Measurements from ENCODE around the gene MRPL54.
"Not testable (repeated sequence)": the region's sequence is repeated elsewhere in the genome, so short reads cannot be mapped to it uniquely, and the experiment has no call there.

The MRPL54 gene

DNA sequence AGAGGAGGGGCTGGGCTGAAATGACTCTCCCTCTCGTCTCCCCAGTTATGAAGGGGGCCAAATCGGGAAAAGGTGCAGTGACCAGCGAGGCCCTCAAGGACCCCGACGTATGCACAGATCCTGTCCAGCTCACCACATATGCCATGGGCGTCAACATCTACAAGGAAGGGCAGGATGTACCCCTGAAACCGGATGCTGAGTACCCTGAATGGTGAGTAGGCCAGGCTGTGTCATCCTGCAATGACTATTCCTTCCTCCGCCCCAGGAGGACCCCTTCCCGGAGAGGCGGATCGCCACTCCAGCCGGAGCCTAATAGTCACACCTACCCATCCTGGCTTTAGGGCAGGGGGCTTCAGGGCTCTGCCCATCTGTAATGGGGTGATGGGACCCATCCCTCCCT, 2.6 kb downstream of the MRPL54 start:
- no peaks in the 10 kb centered on the region for H3K27me3 ChIP-seq (ENCODE audit: insufficient read depth, poor library complexity, severe bottlenecking)
- DNase-seq (ENCODE audit: low read depth in 1 of 2, low spot score in 1 of 2): no peak
- no peak overlapping the region for H3K27ac ChIP-seq (replicated peaks)
- TF ChIP-seq CTCF (IDR thresholded peaks at IDR 0.05; ENCODE audit: insufficient read depth, low read length) (no peak), SPI1 (IDR thresholded peaks at IDR 0.05; ENCODE audit: borderline replicate concordance, low read depth) (no peak), POLR2AphosphoS5 (IDR thresholded peaks at IDR 0.05; ENCODE audit: low read depth) (no peak), GABPA (IDR thresholded peaks at IDR 0.05; ENCODE audit: low read depth) (no peak), REST (IDR thresholded peaks at IDR 0.05; ENCODE audit: insufficient replicate concordance, low read depth) (no peak)
- H3K4me3 ChIP-seq (replicated peaks; ENCODE audit: insufficient read depth, low read length): no peak overlapping the region

- not testable (repeated sequence) for DNase-seq (ENCODE audit: low read depth in 1 of 2, low spot score in 1 of 2); H3K27ac ChIP-seq (replicated peaks); H3K27me3 ChIP-seq (ENCODE audit: insufficient read depth, poor library complexity, severe bottlenecking); H3K4me3 ChIP-seq (replicated peaks; ENCODE audit: insufficient read depth, low read length)
Measured at GRCh38 chr19:3765757-3766156, 3.3 kb downstream of the MRPL54 start.

DNA sequence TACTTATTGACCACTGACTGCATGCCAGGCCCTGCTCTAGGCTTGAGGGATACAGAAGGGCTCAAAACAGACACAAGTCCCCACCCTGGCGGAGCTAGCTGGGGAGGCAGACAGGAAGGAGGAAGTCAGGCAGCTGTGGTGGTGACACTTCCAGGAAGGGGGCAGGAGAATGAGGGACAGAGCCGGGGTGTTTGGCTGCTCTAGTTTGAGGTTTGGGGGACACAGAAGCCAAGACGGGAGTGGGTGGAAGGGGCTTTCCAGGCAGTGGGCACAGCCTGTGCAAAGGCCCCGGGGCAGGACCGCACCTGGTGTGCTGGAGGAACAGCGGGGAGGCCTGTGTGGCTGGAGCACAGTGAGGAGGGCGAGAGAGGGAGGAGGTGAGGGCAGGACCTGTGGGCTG, 4.0 kb downstream of the MRPL54 start:
- Histone ChIP-seq H3K27me3 (ENCODE audit: insufficient read depth, poor library complexity, severe bottlenecking) (no peaks in the 10 kb centered on the region), H3K4me3 (replicated peaks; ENCODE audit: insufficient read depth, low read length) (no peak overlapping the region), H3K27ac (replicated peaks) (no peak overlapping the region)
- no peak for TF ChIP-seq CTCF (IDR thresholded peaks at IDR 0.05; ENCODE audit: insufficient read depth, low read length)
- TF ChIP-seq SPI1 (IDR thresholded peaks at IDR 0.05; ENCODE audit: borderline replicate concordance, low read depth): no peak
- no peak for TF ChIP-seq REST (IDR thresholded peaks at IDR 0.05; ENCODE audit: insufficient replicate concordance, low read depth)
- no peak for TF ChIP-seq POLR2AphosphoS5 (IDR thresholded peaks at IDR 0.05; ENCODE audit: low read depth)
- TF ChIP-seq GABPA (IDR thresholded peaks at IDR 0.05; ENCODE audit: low read depth): no peak
- peak in 1 of 2 experiments; percentile 7 for DNase-seq (ENCODE audit: low read depth in 1 of 2, low spot score in 1 of 2)

DNA sequence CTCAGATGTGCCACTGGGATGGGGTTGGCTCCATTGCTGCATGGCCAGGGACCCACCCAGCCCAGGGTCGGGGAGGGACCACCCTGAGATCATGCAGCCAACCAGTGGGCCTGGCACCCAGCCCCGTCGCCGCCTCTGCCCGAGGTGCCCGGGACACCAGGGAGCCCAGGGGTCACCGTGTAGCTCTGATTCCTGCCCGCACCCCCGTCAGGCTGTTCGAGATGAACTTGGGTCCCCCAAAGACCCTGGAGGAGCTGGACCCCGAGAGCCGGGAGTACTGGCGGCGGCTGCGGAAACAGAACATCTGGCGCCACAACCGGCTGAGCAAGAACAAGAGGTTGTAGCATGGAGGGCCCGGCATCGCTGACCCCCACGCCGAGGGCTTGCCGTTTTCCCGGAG, 4.6 kb downstream of the MRPL54 start:
- no peak overlapping the region for H3K4me3 ChIP-seq (replicated peaks; ENCODE audit: insufficient read depth, low read length)
- no peaks in the 10 kb centered on the region for H3K27me3 ChIP-seq (ENCODE audit: insufficient read depth, poor library complexity, severe bottlenecking)
- H3K27ac ChIP-seq (replicated peaks): no peak overlapping the region
- no peak for DNase-seq (ENCODE audit: low read depth in 1 of 2, low spot score in 1 of 2)
- no peak for TF ChIP-seq POLR2AphosphoS5 (IDR thresholded peaks at IDR 0.05; ENCODE audit: low read depth)
- TF ChIP-seq SPI1 (IDR thresholded peaks at IDR 0.05; ENCODE audit: borderline replicate concordance, low read depth): no peak
- TF ChIP-seq CTCF (IDR thresholded peaks at IDR 0.05; ENCODE audit: insufficient read depth, low read length): no peak
- no peak for TF ChIP-seq REST (IDR thresholded peaks at IDR 0.05; ENCODE audit: insufficient replicate concordance, low read depth)
- TF ChIP-seq GABPA (IDR thresholded peaks at IDR 0.05; ENCODE audit: low read depth): no peak

Measured in HL-60 (cell line).